GM12878 (cell line): ENCODE data around the gene CTNNBIP1. TPM values are rescaled to one million over a fixed set of nuclear protein-coding genes. Genes with fewer than 3 reads are reported as not detected.

Source experiments
- ATAC-seq: fragments of 200-7000 bp; cut with Tn5 transposase; 3 replicates; pipeline ENCODE4 v1.9.1; 2020; ENCODE audit warnings: mild to moderate bottlenecking, moderate library complexity
- BruUV-seq: library from RNA; stranded (reverse); fragments of 400-500 nt; replicated peaks from 2 replicates; lab custom pipeline; 2021; lab: Mats Ljungman, UMichigan
- CTCF ChIA-PET: fragments of 300-600 bp; sonication (Branson Sonifier 250); formaldehyde crosslinking; extraction: SDS; loops from one replicate; lab custom pipeline; 2021; ENCODE audit warnings: inconsistent platforms; lab: Yijun Ruan, JAX
- POLR2A ChIA-PET: fragments of 350-600 bp; formaldehyde crosslinking; extraction: SDS; loops from one replicate; lab custom pipeline; 2021; ENCODE audit warnings: inconsistent platforms; lab: Charles Lee
- RAD21 ChIA-PET: fragments of 300-600 bp; sonication (Branson Sonifier 250); formaldehyde crosslinking; loops from one replicate; lab custom pipeline; 2023; ENCODE audit warnings: antibody characterized with exemption; ENCODE audit not compliant: unreplicated experiment; lab: Charles Lee
- SMC1A ChIA-PET: fragments of 300-600 bp; sonication (Branson Sonifier 250); formaldehyde crosslinking; loops from one replicate; lab custom pipeline; 2023; ENCODE audit not compliant: unreplicated experiment, uncharacterized antibody; lab: Charles Lee
- DNase-seq: peaks from one replicate; pipeline ENCODE4 v3.0.0-alpha.2; 2011; ENCODE audit warnings: low read depth, low spot score
- FAIRE-seq: peaks from 3 replicates; lab custom pipeline; 2011; peaks lifted over from hg19 to GRCh38; lab: Jason Lieb, UNC
- H2AFZ ChIP-seq: 2 replicates; pipeline ENCODE4 v1.6.0; 2011; ENCODE audit warnings: low read depth, low read length, control low read depth; ENCODE audit not compliant: control insufficient read depth
- H3K27ac ChIP-seq: 2 replicates; pipeline ENCODE4 v1.5.1; 2011; ENCODE audit warnings: control low read depth; ENCODE audit not compliant: control insufficient read depth, insufficient read depth
- H3K27me3 ChIP-seq, 2 experiments: replicated peaks in 1 of 2; 2 replicates each; pipeline versions ENCODE4 v1.6.0 to v1.6.1; 2011; ENCODE audit warnings: low read length in 1 of 2; ENCODE audit not compliant: control insufficient read depth in 2 of 2, insufficient read depth in 2 of 2
- H3K36me3 ChIP-seq, 2 experiments: 2 replicates each; pipeline ENCODE4 v1.5.1; 2011; ENCODE audit warnings: low read length in 1 of 2; ENCODE audit not compliant: control insufficient read depth in 2 of 2, insufficient read depth in 2 of 2
- H3K4me1 ChIP-seq: 2 replicates; pipeline ENCODE4 v1.6.1; 2011; ENCODE audit warnings: mild to moderate bottlenecking, low read length, moderate library complexity, mixed read lengths; ENCODE audit not compliant: control insufficient read depth, insufficient read depth
- H3K4me2 ChIP-seq: 2 replicates; pipeline ENCODE4 v1.6.0; 2011; ENCODE audit warnings: control low read depth; ENCODE audit not compliant: control insufficient read depth, insufficient read depth
- H3K4me3 ChIP-seq: fragments of 200-600 bp; sonication (generic); 2 replicates; pipeline ENCODE4 v1.5.1; 2016
- H3K79me2 ChIP-seq: 2 replicates; pipeline ENCODE4 v1.6.0; 2011; ENCODE audit warnings: low read length; ENCODE audit not compliant: control insufficient read depth, insufficient read depth
- H3K9ac ChIP-seq: 2 replicates; pipeline ENCODE4 v1.8.0; 2011; ENCODE audit warnings: low read length, control low read depth, mixed read lengths; ENCODE audit not compliant: control insufficient read depth, insufficient read depth
- H3K9me3 ChIP-seq: replicated peaks from 3 replicates; pipeline ENCODE4 v1.5.1; 2011; ENCODE audit warnings: mild to moderate bottlenecking, low read length; ENCODE audit not compliant: control insufficient read depth, insufficient read depth
- H4K20me1 ChIP-seq: 2 replicates; pipeline ENCODE4 v1.6.0; 2011; ENCODE audit not compliant: control insufficient read depth, insufficient read depth
- CHD2 ChIP-seq: IDR thresholded peaks from 2 replicates; pipeline ENCODE4 v1.6.1; 2011; ENCODE audit warnings: low read depth, low read length, improper control_type of control experiment, borderline replicate concordance
- EGR1 ChIP-seq, 2 experiments: IDR thresholded peaks; 1 replicate in 1 of 2; 2 replicates in 1 of 2; pipeline ENCODE4 v1.6.1; 2011 to 2012; ENCODE audit warnings: low read depth in 2 of 2, low read length in 2 of 2, borderline replicate concordance in 1 of 2, mild to moderate bottlenecking in 1 of 2, moderate library complexity in 1 of 2
- ETV6 ChIP-seq, 2 experiments: fragments of 450-650 bp in 1 of 2; IDR thresholded peaks in 1 of 2; conservative IDR thresholded peaks in 1 of 2; 2 replicates each; pipeline ENCODE4 v1.6.1; 2014; ENCODE audit warnings: antibody characterized with exemption in 1 of 2, borderline replicate concordance in 1 of 2, low read depth in 1 of 2, mild to moderate bottlenecking in 1 of 2, moderate library complexity in 1 of 2
- IKZF1 ChIP-seq: fragments of 450-650 bp; conservative IDR thresholded peaks from 2 replicates; pipeline ENCODE4 v1.6.1; 2017; ENCODE audit warnings: antibody characterized with exemption, mild to moderate bottlenecking
- TCF7 ChIP-seq: IDR thresholded peaks from 2 replicates; pipeline ENCODE4 v1.6.1; 2014; ENCODE audit warnings: antibody characterized with exemption, borderline replicate concordance
- ZBTB33 ChIP-seq: fragments of 450-650 bp; IDR thresholded peaks from 2 replicates; pipeline ENCODE4 v1.6.1; 2017; ENCODE audit warnings: mild to moderate bottlenecking
- WGBS: methylation state at CpG from one replicate; pipeline ENCODE4 v1.1.6; 2016; ENCODE audit warnings: low lambda C conversion rate; ENCODE audit not compliant: insufficient replicate concordance, insufficient coverage; ENCODE audit errors: missing lambda C conversion rate; 5-methylcytosine and 5-hydroxymethylcytosine counted together
- in situ Hi-C: fragments of 300-500 bp; cut with MboI; formaldehyde crosslinking; loops from 9 replicates; pipeline ENCODE4 v1.14.3; 2018; ENCODE audit warnings: mixed read lengths
- intact Hi-C: fragments of 100-400 bp; cut with micrococcal nuclease; formaldehyde crosslinking; loops from one replicate; pipeline ENCODE4 v1.14.2; 2022; ENCODE audit not compliant: unreplicated experiment
- polyA plus RNA-seq, 11 experiments: library from polyadenylated mRNA; depleted of rRNA in 4 of 11; unstranded in 6 of 11; stranded (reverse) in 5 of 11; fragments of >200 nt; fragmentation: Nextera tagmentation in 4 of 11; fragmentation: Illumina TruSeq in 1 of 11; extraction: Ambion mirVana in 4 of 11; extraction: Trizol in 1 of 11; gene quantifications; 1 replicate in 1 of 11; 2 replicates in 10 of 11; pipeline versions ENCODE4 v1.2.1 to v1.2.3, GENCODE V29; 2011 to 2016; ENCODE audit warnings: inconsistent platforms in 2 of 11, missing spikeins in 2 of 11, low read depth in 1 of 11
- total RNA-seq, 4 experiments: library from RNA; depleted of rRNA in 3 of 4; stranded (reverse); fragments of >200 nt in 3 of 4; fragmentation: Illumina TruSeq in 1 of 4; extraction: Trizol in 1 of 4; gene quantifications; 2 replicates each; pipeline versions ENCODE4 v1.2.1 to v1.2.3, GENCODE V29; 2013 to 2021

The CTNNBIP1 gene
- total and polyA plus RNA-seq, 10 of the 15 experiments (the other 5 are each of a cell fraction or from before 2014, with no cell fraction given): 0.42 to 31.8 (median 10.8) TPM

GRCh38 chr1:9863371-9863770 is 46.7 kb downstream of the CTNNBIP1 start:
- H3K4me3 ChIP-seq: no peak overlapping the region
- no peaks in the 10 kb centered on the region for H3K9me3 ChIP-seq
- WGBS: 71% methylated on average over 10 of the region's 10 CpGs
- ATAC-seq (peak; percentile 3; the same call in 2 of the 3 replicates), FAIRE-seq (no peak), DNase-seq (no peak)
- peaks cover 34% of the 10 kb centered on the region for H3K4me1 ChIP-seq
- RAD21 ChIA-PET: interaction anchor here (0.8 to 7.1 kb wide), 8 partner anchors 32 to 248 kb away, joined by 3 to 174 read pairs (median 4); no protein-coding TSS in a partner anchor
- peak overlapping the region; percentile 83 for H3K27ac ChIP-seq
- no TSS peak for BruUV-seq
- CTCF ChIA-PET: interaction anchor here (0.6 to 19.1 kb wide), 14 partner anchors 13 to 858 kb away, joined by 3 to 562 read pairs (median 3); partner anchors contain the start of gene TMEM201
- in situ Hi-C loops: no loop called here
- SMC1A ChIA-PET: interaction anchor here (0.7 to 16.6 kb wide), 15 partner anchors 10 to 275 kb away, joined by 3 to 428 read pairs (median 4); partner anchors contain the start of gene TMEM201
- TF ChIP-seq IKZF1 (peak; percentile 19; the same call in 1 of the 2 replicates), EGR1 (IDR thresholded peaks at IDR 0.05; ENCODE audit: borderline replicate concordance in 1 of 2, low read depth in 2 of 2, low read length in 2 of 2) (no peak)
- H3K9ac ChIP-seq: peak overlapping the region; percentile 66; the same call in 1 of the 2 replicates
- H4K20me1 ChIP-seq: no peaks in the 10 kb centered on the region
- H3K36me3 ChIP-seq: 0 out of 4 replicates have a peak, but pooled peaks cover 0 to 3% of the 10 kb centered on the region in 2 experiments
- peak overlapping the region; percentile 74 for H3K4me2 ChIP-seq
- POLR2A ChIA-PET: interaction anchor here (0.8 to 1.6 kb wide), 3 partner anchors 10 to 79 kb away, joined by 4 to 9 read pairs (median 6); no protein-coding TSS in a partner anchor
- H2AFZ ChIP-seq: peak overlapping the region; percentile 66
- no peaks in the 10 kb centered on the region for H3K27me3 ChIP-seq
- intact Hi-C loops: loop anchor here (10.0 kb wide), 1 partner anchor 369 kb away; no protein-coding TSS in a partner anchor
- no peaks in the 10 kb centered on the region for H3K79me2 ChIP-seq

- ChIA-PET SMC1A (interaction anchor here (1.0 to 16.6 kb wide), 3 partner anchors 11 to 246 kb away, joined by 3 to 428 read pairs (median 3); no protein-coding TSS in a partner anchor), POLR2A (interaction anchor here (0.6 kb wide), 1 partner anchor 235 kb away, joined by 3 read pairs; no protein-coding TSS in a partner anchor), RAD21 (interaction anchor here (0.6 to 7.1 kb wide), 5 partner anchors 8 to 170 kb away, joined by 3 to 174 read pairs (median 3); no protein-coding TSS in a partner anchor), CTCF (interaction anchor here (0.9 to 19.1 kb wide), 9 partner anchors 9 to 349 kb away, joined by 3 to 562 read pairs (median 3); partner anchors contain the start of gene KIF1B)
- Histone ChIP-seq H3K9me3 (no peaks in the 10 kb centered on the region), H3K9ac (no peak overlapping the region), H3K4me1 (peaks cover 32% of the 10 kb centered on the region), H3K4me3 (no peak overlapping the region), H2AFZ (no peak overlapping the region), H3K79me2 (no peaks in the 10 kb centered on the region), H4K20me1 (no peaks in the 10 kb centered on the region), H3K27me3 (no peaks in the 10 kb centered on the region), H3K27ac (no peak overlapping the region), H3K36me3 (peaks cover 0 to 3% of the 10 kb centered on the region in 2 experiments; a peak in 1 of 4 replicates), H3K4me2 (no peak overlapping the region)
- ATAC-seq (no peak), FAIRE-seq (no peak), DNase-seq (no peak)
- in situ Hi-C loops (no loop called here), intact Hi-C loops (loop anchor here (10.0 kb wide), 1 partner anchor 367 kb away; no protein-coding TSS in a partner anchor)
- BruUV-seq: no TSS peak
- no peak for TF ChIP-seq CHD2
- peak; percentile 55; the same call in 1 of the 2 replicates for TF ChIP-seq ZBTB33
- no peak for TF ChIP-seq TCF7
- TF ChIP-seq ETV6 (conservative IDR thresholded peaks at IDR 0.05 in 1 of 2, IDR thresholded peaks at IDR 0.05 in 1 of 2; ENCODE audit: borderline replicate concordance in 1 of 2, low read depth in 1 of 2): no peak
- WGBS: 67% methylated on average over 8 of the region's 8 CpGs
Observed at GRCh38 chr1:9861360-9861759, 48.7 kb downstream of the CTNNBIP1 start.
